Ramos (cell line): ENCODE results near the gene CHST14.

Experiments used
- in situ Hi-C: fragments of 300-500 bp; cut with MboI; formaldehyde crosslinking; loops from one replicate; pipeline ENCODE4 v1.14.3; 2022; ENCODE audit warnings: low sequenced_read_pairs; ENCODE audit not compliant: unreplicated experiment

Gene CHST14

DNA sequence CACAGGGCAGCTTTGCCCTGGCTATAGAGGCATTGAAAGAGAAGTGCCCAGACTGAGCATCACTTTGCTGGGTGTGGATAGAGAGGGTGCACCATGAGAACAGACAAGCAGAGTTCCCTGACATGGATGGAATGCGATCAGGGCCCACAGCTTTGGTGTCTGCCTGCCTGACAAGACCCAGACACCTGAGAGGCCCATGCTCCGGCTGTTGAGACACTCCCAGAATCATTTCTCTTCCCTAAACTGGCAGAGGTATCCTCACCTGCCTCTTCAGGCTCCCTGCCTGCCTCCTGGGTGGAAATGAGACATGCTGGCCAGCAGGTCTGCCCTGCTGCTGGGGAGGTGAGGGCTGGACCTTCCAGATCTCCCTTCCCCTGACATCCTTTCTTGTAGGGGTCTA lies 10.4 kb upstream of the CHST14 start:
- in situ Hi-C loops: no loop called here

DNA sequence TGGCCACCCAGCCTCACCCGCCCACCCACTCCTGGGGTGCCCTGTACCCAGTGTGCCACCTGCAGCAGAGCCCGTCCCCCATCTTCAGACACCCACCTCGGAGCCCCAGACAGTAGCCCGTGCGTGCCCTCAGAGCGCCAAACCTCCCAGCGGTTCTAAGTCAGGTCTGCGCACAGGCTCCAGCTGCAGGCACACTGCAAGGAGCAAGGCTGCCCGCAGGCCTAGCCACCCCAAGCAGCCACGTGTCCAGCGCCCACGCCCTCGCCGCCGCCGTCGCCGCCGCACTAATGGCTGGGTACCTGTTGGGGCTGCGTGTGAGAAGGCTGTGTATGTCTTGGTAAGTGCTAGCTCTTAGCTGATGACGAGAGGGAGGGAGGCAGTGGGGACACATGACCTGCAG lies 8.8 kb upstream of the CHST14 start:
- in situ Hi-C loops: no loop called here

DNA sequence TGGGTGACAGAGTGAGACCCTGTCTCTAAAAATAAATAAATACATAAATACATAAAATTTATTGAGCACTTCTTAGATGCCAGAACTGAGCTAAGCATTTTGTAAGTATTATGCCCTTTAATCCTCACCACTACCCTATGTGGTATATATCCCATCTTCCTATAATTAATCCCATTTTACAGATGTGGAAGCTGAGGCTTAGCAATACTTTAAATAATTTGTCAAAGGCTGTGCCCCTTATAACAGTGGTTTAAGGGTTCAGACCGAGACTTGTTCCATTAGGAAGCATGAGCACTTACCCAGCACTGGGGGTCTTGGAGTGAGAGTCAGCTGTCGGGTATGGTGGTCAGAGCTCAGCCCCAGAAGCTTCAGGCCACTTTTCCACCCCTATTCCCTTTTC lies 7.5 kb upstream of the CHST14 start:
- in situ Hi-C loops: no loop called here

- in situ Hi-C loops: no loop called here
Observed at GRCh38 chr15:40463886-40464545, 6.8 kb upstream of the CHST14 start.

GRCh38 chr15:40464595-40465185 lies 6.1 kb upstream of the CHST14 start:
- in situ Hi-C loops: no loop called here

GRCh38 chr15:40465939-40466338 lies 4.8 kb upstream of the CHST14 start:
- in situ Hi-C loops: no loop called here

DNA sequence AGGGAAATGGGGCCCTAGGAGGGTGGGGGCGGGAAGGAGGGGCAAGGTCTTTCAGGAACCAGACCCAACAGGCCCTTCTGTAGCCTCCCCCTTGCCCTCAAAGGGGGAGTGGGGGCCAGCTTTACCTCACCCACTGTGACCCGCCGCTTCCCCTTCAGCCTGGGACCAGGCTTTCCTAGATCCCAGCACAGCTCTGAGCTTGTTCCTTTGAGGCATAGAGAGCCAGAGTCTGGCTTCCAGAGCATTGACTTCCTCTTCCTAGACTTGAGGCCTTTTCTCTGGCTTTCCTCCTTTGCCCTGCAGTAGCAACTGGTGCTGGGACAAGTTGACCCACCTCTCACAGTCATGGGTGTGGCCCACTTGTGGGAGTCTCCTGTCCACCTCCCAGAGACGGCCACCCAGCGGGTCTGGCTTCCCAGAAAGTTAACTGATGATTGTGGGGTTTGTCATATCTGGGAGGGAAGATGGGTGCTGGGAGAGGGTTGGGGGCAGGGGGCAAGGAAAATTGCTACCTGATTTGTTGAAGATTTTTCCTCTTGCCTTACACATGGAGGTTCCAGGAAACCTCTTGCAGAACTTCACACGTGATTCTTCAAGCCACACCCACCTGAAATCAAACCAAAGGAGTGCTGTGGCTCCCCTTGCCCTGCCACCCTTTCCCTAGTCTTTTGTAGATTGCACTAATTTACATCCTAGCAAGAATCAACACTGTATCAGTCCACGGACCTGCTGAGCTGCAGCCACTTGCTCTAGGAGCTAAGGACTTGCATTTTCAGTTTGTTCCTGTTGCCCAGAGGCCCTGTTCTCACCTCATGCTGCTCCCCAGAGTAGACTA lies 4.1 kb upstream of the CHST14 start:
- in situ Hi-C loops: no loop called here

DNA sequence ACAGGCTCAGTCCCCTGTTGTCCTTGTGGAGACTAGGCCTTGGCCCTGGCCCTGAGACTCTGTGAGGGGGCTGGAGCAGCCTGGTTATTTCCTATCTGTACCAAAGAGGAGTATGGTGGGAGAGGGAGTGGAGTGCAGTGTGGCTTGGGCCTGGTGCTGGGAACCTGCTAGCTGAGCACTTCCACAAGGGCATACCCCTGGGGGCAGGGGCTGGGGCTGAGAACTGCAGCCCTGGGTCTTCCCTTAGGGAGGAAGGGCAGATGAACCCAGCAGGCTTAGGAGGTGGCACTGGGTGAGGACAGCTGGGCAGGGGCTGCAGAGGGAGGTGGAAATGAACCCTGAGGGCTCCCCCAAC lies 3.5 kb upstream of the CHST14 start:
- in situ Hi-C loops: no loop called here

DNA sequence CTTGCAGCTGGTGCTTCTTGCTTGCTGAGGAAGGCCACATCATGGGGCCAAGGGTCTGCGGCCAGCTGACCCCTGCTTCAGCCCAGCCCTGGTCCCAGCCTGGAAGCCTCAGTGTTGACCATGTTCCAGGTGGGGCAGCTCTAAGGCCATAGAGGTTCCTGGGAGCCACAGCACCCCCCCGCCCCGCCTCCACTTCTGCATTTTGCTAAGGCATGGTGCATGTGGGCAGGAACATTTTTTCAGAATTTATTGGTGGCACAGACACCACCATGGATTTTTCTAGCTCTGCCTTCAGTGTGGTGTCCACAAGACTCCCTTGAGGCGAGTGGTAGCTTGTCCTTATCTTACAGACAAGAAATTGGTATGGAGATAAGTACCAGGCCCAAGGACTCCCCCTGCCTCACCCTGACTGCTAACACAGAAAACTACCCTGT lies 1.9 kb upstream of the CHST14 start:
- in situ Hi-C loops: no loop called here

DNA sequence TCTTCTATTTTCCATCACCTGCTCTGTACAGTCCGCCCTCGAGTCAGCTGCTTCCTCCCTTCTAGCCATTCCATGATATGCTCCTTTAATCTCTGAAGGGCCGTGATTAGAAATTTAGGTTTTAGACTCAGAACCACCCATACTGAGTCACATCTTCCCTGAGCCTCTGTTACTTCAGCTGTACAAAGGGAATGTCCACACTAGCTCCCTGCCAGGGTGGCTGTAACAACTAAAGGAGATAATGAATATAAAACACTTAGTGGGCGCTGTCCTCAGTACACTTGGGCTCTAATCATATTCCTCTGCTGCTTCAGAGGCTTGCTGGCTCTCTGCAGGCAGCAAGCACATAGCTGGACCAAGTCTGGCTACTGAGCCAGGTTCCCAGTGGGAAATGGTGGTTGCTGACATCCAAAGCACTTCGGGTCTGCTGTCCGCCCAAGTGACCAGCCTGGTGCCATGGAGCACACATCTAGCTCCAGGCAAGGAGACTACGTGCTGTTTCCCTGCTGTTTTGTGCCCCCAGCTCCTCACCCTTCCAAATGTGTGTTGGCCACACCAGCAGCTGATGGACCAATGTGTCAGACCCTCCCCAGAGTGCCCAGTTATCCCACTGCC lies 901 bp upstream of the CHST14 start:
- in situ Hi-C loops: no loop called here

GRCh38 chr15:40471105-40471807 lies 472 bp downstream of the CHST14 start:
- in situ Hi-C loops: no loop called here

DNA sequence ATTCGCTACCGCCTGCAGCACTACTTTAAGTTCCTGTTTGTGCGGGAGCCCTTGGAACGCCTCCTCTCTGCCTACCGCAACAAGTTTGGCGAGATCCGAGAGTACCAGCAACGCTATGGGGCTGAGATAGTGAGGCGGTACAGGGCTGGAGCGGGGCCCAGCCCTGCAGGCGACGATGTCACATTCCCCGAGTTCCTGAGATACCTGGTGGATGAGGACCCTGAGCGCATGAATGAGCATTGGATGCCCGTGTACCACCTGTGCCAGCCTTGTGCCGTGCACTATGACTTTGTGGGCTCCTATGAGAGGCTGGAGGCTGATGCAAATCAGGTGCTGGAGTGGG lies 995 bp downstream of the CHST14 start:
- in situ Hi-C loops: no loop called here

DNA sequence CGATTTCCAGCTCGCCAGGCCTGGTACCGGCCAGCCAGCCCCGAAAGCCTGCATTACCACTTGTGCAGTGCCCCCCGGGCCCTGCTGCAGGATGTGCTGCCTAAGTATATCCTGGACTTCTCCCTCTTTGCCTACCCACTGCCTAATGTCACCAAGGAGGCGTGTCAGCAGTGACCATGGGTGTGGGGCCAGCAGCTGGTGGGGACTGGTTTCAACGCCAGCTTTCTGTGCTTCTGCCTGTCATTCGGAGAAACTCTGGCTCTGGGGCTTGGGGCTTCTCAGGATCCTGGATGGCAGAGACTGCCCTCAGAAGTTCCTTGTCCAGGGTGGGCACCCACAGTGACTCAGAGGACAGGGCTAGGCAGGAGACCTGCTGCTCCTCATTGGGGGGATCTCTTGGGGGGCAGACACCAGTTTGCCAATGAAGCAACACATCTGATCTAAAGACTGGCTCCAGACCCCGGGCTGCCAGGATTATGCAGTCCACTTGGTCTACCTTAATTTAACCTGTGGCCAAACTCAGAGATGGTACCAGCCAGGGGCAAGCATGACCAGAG lies 1.5 kb downstream of the CHST14 start:
- in situ Hi-C loops: no loop called here

DNA sequence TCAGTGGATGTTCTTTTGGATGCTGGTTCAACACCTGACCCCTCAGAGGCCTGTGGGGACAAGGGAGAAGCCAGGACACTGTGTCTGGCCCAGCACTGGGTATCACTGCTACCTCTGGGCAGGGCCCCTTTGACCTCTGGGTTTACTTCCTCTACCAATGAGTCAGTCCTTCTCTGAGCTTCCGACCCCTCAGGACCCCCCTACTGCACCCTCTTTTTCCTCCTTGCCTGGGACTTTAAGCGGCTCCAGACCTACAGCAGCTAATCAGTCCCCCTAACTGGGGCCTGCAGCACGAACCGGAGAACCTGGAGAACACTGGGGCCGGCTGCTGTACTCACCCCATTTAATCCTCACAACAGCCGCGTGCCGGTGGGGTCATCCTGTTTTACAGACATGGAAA lies 3.8 kb downstream of the CHST14 start:
- in situ Hi-C loops: no loop called here

GRCh38 chr15:40477642-40478327 lies 7.0 kb downstream of the CHST14 start:
- in situ Hi-C loops: no loop called here

DNA sequence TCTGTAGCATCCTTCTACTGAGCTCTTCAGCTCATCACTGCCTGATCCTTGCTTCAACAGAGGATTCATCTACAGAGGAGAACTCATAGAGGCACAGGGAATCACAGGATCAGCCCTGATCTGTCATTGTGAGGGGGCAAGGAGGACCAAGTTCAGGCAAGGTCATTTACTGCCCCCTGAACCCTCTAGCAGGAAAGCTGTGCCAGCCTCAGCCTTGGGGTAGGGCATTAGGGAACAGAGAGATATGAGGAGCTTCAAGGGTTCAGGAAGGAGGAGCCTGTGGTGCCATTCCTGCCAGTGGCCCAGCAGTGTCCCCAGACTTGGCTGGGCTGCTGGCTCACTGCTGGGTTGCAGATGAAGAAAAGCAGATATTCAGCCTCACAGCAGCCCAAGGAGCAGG lies 8.2 kb downstream of the CHST14 start:
- in situ Hi-C loops: no loop called here

- in situ Hi-C loops: no loop called here
Observed at GRCh38 chr15:40481341-40482074, 10.7 kb downstream of the CHST14 start.

DNA sequence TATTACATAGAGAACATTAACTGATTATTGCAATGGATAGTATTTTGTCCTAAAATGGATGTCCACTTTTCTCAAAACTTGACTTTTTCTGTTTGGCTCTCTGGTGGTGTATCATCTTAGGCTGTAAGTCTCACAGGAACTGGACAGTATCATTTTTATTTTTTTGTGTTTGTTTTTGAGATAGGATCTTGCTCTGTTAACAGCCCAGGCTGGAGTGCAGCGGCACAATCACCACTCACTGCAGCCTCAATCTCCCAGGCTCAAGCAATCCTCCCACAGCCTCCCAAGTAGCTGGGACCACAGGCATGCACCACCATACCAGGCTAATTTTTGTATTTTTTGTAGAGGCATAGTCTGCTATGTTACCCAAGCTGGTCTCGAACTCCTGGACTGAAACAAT lies 13.1 kb downstream of the CHST14 start:
- in situ Hi-C loops: no loop called here
